NOMO-1 treated with dmso at 0.1 percent for 144 hours (cell line): ENCODE results near the gene MAP4K4.

Experiments
- DNase-seq: peaks from one replicate; lab custom pipeline; 2025; ENCODE audit not compliant: unreplicated experiment; lab: John Stamatoyannopoulos, UW

The MAP4K4 gene

DNA sequence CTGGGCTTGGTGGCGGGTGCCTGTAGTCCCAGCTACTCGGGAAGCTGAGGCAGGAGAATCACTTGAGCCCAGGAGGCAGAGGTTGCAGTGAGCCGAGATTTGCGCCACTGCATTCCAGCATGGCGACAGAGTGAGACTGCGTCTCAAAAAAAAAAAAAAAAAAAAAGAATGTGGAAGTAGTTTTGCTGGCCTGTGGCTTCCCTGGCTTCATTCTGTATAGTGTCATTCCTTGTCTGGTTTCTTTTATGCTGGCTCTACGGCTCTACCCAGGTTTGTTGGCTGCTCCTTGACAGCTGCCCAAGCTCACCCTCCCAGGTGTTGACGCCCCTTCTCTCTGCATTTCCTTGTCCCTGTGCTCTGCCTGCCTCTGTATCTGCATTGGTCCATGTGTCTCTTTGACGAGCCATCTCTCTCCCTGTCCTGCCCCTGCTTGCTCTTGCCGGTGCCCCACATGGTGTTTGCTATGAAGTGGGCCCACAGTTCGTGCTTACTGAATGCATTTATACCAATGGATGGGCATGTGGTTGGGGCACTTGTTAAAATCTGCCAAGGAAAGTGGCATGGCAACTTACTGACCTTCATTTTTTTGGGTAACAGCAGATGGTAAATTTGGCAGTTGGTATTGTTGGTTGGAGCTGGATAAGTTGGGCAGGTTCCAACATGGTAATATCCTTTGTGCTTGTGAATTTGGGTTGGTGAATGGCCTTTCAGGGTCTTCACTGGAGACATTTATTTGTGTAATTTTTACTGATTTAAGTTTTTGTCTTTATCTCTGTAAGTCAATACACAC, 113.9 kb downstream of the MAP4K4 start:
- no peak for DNase-seq

DNA sequence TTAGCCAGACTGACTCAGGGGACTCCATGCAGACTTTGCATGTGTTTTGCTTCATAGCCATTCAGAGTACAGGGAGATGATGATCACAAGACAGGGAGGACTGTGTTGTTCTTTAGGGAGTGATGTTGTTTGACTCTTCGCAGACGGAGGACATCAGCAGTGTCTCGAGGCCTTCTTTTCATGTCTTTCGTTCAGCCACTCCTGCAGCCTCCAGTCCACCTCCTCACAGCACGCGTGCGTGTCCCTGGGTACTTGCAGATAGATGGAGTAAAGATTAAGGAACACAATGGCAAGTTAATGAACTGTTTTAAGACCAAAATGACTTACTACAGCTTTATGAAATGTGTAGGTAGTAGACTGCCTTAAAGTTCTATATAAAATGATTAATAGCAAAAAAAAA, 114.7 kb downstream of the MAP4K4 start:
- no peak for DNase-seq

DNA sequence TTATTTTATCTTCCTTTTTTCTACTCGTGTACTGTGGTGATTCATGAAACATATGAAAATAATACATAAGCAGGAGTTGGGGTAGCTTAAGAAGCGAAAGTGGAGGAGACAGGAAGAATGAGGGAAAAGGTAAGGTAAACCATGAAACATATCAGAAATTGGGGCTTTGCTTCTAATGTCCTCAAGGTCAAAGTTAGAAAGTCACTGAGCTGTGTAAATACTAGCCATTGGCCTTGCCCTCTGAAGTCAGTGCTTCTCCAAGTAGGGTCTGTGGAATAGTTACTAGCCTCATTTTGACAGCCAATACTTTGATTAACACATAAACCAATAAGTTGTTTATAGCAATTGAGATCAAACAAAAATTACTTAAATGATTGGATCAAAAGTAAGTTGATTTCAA, 117.2 kb downstream of the MAP4K4 start:
- DNase-seq: no peak

DNA sequence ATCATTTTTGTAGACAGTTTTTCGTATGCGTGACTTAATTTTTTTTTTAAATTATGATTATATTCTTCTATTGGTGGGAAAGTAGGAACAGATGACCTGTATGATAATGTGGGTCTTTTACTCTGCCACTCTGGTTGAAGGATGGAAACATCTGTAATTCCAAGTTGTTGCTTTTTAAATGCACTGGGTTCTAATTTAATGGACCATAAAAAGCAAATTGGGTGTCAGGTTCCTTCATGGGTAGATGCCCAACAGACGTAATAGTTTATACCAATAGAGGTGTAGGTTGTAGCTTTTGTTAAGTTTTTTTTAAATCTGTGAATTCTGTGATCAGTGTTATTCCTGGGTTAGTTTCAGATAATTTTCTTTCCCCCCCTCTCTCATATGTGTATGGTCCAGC, 117.6 kb downstream of the MAP4K4 start:
- no peak for DNase-seq

DNA sequence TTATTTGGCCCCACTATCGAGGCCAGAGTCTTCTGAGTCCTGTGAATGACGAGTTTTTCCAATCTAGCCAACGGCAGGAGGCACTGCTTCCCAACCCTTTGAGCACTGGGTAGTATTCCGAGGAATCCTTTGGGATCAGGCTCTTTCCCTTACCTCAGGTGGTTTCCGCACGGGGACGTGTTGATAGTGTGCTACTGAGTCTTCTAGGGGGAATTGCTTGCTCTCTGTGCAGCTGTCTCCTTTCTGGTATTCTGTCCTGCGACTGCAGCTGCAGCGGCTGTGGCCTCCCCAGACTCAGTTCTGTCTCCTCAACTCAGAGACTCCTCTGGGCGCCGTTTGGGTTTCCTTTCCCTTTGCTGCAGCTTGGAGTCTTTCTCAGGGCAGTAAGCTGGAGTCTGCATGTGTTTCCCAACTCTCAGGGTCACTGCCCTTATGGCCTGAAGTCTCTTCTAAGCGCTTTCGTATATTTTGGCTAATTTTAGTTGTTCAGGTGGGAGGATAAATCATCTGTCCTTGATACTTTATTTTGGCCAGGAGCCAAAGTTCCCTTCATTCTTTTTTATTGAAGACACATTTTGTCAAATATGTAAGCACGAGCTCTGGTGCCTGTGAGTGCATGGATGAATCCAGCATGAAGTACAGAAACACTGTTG, 118.4 kb downstream of the MAP4K4 start:
- DNase-seq: no peak

DNA sequence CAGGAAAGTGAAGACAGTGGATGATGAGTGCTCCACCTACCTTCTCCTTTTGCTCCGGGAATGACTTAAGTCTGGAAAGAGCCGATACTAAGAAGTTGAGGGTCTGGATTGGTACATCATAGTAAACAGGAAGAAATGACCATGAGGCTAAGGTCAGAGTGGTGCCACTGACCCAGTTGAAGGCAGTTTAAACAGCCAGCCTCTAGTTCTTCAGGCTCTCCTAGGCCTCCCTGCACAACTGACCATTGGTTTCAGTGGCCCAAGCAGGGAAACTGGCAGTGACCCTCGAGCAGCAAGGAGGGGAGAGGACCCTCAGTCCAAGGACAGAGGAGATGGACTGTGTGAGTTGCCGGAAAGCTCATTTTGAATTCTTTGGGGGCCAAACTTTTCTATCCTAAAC, 119.1 kb downstream of the MAP4K4 start:
- no peak for DNase-seq

DNA sequence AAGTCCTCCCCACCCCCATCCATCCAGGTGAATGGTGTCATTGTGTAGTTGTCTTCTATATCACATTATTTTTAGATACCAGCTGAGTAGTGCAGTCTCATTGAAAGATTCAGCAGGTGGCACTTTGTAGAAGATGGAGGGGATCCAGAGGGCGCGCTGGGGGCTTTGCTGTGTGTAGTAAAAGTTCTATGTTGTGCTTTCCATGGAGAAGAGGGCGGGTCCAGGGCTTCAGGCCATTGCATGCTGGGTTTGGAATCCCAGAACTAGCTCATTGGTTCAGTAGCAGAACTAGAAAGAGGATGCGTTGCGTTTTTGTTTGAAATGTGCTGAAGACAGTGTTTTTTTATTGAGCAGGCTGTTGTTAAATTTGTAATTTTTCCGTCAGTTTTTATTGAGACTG, 120.0 kb downstream of the MAP4K4 start:
- DNase-seq: no peak

DNA sequence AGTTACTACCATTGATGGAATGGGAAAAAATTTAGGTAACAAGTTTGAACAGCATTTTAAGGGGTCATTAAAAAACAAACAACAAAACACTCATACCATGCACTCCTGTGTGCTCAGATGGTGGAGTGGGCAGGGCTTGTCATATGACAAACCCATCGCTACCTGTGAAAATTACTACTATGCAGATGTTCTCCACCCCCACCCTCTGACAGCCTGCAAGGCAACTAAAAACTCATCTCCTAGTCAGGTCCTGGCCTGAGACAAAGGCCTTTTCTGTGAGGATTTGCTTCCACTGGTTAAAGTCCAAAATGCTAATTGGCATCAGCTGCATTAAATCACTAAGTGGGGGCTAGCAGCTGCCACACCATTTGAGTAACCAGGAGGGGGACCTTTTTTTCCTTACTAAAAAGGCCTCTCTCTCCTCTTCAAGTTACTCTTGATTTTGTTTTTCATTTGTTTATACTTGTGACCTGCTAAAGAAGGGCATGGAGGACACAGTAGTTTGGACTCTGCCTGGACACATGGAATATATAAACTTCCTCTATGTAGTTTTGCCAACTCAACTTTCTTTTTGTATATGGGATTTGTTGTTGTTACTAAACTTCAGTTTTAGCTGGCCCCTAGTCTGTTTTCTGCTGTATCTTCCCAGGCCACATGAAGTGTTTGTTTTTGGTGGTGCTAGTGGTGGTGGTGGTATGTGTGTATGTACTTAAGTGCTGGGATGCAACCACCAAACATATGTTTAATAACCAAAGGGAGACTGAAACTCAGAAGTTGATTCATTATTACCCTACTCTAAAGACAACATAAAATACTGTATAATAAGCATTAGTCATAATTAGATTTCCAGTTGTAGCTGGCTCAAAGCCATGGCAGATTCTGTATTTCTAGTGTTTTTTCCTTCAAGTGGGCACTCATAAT, 121.3 kb downstream of the MAP4K4 start:
- no peak for DNase-seq

DNA sequence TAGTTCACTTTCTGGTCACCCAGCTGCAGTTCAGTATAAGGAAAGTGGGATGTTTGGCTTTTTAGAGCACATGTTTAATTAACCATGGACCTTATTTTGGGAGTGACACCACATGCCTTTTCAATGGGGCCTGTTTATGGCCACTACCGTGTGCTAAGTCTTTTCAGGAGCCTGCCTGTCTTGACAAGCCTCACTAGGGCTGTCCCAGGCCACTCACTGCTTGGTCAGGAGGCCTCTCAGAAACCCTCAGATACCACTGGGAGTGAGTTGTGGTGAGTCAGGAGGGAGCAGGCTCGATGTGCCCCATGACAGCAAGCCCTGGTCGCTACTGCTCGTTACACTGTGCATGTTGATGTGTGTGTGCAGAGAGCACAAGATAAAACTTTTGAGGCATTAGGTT, 123.0 kb downstream of the MAP4K4 start:
- no peak for DNase-seq

DNA sequence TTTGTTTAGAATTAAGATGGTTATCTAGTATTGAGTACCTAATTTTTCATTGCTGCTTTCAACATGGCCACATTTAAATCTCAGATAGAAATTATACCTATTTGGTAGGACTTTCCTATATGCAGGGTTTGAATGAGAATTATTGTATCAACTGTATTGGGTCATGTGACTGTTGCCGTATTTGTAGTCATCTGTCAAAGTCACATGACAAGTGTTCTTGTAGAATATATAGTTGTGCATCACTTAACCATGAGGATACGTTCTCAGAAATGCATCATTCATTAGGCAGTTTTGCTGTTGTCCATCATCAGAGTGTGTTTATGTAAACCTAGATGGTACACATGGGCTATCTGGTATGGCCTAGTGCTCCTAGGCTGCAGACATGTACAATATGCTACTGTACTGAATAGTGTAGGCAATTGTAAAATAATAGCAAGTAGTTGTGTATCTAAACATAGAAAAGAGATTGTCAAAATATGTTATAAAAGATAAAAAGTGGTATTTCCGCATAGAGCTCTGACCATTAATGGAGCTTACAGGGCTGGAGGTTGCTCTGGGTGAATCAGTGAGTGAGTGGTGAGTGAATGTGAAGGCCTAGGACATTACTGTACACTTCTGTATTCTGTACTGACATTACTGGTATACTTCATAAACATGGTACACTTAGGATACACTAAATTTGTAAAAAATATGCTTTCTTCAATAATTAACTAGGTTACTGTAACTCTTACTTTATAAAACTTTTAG, 123.7 kb downstream of the MAP4K4 start:
- DNase-seq: no peak

DNA sequence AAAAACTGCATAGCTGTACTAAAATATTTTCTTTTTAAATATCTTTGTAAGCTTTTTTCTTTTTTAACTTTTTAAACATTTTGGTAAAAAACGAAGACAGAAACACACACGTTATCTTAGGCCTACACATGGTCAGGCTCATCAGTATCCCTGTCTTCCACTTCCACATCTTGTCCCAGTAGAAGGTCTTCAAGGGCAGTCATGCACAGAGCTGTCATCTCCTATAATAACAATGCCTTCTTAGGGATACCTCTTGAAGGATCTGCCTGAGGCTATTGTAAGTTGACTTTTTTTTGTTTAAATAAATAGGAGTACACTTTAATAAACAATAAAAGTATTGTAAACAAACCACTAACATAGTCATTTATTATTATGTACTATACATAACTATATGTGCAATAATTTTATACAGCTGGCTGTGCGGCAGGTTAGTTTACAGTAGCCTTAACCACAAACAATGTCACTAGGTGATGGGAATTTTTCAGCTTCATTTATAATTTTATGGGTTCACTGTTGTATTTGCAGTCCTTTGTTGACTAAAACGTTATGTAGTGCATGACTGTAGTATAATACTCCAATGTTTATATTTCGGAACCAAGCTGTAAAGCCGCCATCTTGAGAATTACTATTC, 124.4 kb downstream of the MAP4K4 start:
- DNase-seq: no peak

DNA sequence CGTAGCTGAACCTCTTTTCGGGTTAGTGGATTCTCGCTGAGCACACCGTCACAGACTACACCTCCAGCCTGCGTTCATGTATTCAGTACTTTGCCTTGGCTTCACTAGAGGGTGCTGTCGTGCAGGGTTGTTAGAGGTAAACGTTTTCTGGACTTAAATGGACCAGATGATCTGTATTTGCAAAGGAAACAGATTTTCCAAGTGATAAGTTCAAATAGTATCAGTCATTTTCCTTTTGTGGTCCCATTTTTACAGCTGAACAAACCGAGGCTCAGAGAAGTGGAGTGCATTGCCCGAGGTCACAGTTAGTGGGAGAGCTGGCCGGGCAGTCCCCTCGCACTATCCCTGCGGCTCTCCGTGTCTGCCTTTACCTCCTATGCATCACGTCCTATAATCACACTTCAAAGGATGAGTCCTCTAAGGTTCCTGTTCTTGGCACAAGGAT, 125.9 kb downstream of the MAP4K4 start:
- no peak for DNase-seq

DNA sequence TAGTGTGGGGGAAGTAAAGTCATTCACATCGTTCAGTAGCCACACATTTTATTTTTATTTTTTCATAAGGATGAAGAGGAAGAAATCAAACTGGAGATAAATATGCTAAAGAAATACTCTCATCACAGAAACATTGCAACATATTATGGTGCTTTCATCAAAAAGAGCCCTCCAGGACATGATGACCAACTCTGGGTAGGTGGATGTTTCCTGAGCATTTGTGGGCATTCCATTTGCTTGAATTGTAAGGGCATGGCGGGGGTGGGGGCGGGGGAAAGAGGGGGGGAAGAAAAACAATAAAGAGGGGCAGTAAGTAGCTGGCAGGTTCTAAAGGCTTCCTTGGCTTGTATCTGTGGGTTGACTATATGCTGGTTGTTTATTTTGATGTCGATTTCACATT, 126.4 kb downstream of the MAP4K4 start:
- no peak for DNase-seq

DNA sequence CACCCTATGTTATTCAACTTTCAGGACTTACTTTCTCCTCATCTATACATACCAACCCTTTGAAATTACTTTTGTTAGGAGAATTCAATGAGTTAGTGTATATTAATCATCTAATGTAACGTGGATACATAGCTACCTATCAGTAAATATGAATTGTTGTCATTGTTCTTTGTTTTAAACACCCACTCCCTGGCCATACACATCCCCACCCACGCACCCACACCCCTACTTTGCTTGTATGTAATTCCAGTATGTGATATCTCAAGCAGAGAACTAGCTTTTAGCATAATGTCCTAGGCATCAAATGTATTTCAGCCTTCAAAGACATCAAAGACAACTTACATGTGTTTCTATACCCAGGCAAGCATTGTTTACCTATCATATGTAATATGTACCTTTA, 129.2 kb downstream of the MAP4K4 start:
- no peak for DNase-seq

DNA sequence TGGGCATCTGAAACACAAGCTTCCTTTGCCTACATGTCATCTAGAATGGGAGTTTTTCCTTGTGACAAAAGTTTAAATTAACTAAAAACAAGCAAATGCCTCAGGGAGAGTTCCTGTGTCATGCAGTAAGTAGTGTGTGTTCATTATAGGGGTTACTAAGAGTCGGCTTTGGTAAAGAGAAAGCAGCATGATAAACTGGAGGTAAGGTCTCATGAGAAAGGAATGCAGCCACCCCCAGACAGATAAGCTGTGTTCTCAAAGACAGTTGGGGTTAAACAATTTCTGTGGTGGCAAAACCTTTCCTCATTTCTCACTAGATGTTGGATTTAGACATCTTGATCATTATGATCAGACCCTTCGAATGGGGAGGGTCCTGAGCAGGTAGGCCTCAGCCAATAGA, 129.7 kb downstream of the MAP4K4 start:
- no peak for DNase-seq

DNA sequence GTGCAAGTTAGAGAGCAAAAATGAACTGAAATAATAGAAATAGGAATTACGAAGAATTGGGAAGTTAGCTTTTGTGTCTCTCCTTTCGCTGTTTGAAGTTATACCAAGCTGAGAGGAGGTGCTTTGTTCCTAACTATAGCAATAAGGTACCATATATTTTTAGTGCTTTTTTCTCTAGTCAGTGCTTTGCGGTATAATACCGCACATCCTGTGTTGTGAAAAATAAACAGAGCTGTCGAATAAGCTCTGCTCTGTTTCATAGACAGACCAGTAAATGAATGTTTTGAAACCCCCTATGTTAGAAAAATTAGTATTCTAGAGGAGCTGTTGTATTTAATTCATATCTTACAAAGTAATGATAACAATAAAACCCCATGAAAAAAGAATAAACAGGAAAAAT, 130.8 kb downstream of the MAP4K4 start:
- DNase-seq: no peak

DNA sequence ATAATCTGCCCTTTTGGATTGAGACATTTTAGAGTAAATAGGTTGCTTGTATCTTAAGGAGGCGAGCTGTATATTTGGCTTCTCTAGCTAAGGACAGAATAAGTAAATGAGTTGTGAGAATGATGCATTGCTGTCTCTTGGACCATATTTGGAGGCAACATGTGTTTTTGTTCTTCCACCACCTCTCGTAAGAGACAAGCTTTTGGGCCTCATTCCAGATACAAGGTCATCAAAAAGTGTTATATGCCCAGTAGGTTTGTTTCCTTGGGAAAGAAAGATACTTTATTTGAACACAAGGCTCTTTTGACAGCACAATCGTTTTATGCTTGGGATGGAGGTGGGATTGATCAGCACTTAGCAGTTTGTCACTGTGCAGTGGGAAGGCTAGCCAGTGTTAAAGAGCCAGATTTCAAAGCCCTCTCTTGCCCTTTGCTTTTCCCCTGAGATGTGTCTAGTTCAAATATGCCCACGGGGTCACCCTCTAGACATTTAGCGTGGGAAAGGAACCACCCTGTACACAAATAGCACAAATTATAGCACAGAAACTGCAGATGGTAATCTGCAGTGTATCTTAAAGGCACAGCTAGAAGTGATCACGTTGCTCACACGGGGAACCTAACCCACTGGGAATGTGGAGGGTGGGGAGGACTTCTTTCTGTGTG, 131.3 kb downstream of the MAP4K4 start:
- no peak for DNase-seq

DNA sequence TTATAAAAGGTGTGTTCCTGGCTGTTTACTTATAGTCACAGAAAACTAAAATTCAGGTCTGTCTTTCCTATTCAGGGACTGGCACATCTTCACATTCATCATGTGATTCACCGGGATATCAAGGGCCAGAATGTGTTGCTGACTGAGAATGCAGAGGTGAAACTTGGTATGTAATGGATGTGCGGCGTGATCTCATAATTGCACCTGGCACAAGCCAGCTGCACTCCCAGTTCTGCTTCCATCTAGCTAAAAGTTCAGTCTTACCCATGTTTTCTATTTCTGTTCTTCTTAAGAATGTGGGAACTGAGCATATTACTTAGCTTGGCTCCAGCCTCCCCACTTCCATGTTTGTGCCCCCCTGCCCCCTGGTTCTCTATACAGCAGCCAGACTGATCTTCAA, 131.9 kb downstream of the MAP4K4 start:
- no peak for DNase-seq

DNA sequence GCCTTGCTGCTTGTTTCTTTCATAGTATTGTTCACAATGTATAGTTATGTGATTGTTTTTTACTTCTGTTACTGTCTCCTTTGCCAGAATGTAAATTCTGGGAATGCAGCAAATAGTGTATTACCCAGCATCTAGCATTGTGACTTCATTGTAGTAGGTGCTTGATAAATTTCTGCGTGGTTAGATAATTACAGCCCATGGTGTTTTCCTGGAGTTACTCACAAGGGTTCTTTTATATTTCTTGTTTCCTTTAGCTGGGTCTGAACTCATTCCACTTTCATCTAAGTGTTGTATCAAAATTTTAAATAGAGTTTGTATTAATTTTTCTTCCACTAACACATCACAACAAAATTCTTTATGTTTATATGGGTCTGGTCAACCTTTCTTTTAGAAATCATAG, 132.6 kb downstream of the MAP4K4 start:
- DNase-seq: no peak

DNA sequence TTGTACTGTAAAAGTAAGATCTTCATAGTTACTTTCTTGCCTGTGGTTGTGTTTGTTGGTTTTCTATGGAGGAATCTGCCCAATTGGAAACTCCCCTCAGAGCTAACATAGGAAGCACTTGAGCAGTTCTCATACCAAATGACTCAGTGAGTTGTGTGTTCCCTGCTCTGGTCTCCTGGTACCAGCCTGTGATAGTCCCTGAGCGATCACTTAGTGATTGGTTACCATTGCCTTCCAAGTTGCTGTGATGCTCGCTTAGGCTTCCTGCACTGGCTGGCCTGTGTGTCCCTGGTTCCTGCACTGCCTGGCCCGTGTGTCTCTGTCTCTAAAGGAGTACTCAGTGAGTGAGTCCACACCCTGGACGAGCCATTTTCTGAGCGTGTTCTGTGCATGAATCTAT, 133.0 kb downstream of the MAP4K4 start:
- DNase-seq: no peak
